ENCODE data around the gene RNF144A. TPM values are rescaled to one million over a fixed set of nuclear protein-coding genes. Genes with fewer than 3 reads are reported as not detected.
A peak's percentile ranks its signal among the peaks of the same experiment; 100 is the strongest.

RNF144A gene
- polyA plus RNA-seq, 4 donors, result 1.4 to 5.0 (median 2.7) TPM

DNA sequence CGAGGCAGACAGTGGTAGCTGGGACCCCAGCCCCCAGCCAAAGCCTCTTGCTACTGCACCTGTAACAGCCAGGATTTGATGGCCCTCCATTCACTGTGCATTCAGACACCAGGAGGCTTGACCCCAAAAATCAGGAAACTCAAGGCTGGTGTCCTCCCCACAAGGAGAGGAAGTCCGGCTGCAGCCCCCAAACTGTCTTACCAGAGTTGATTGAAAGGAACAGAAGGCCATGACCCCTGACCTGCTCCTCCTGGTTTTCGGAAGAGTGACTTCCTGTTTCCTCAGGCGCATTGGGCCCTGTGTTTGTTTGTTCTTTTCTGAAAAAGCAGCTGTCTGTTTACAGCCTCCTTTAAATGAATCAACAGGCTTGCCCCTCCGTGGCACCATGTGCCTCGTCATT, 111.6 kb downstream of the RNF144A start:
- FAIRE-seq, result no peak
- Histone ChIP-seq H3K4me3 (ENCODE audit: low read depth in 1 of 3, low read length in 3 of 3) (no peak overlapping the region), H3K4me1 (ENCODE audit: control insufficient read depth in 3 of 3, insufficient read depth in 2 of 3, low read depth in 1 of 3, low read length in 2 of 3) (peaks cover 0 to 28% (median 2%) of the 10 kb centered on the region in 3 donors), H3K27ac (ENCODE audit: low read depth in 1 of 3, low read length in 2 of 3) (no peak overlapping the region), H3K9me3 (ENCODE audit: control insufficient read depth in 2 of 2, insufficient read depth in 1 of 2, low read depth in 1 of 2, low read length in 1 of 2) (no peaks in the 10 kb centered on the region), H3K27me3 (ENCODE audit: control insufficient read depth in 3 of 3, insufficient read depth in 3 of 3, low read length in 3 of 3) (no peaks in the 10 kb centered on the region), H3K36me3 (ENCODE audit: control insufficient read depth in 3 of 3, insufficient read depth in 2 of 3, low read depth in 1 of 3, low read length in 3 of 3) (peaks cover 0 to 27% (median 0%) of the 10 kb centered on the region in 3 donors)
- DNase-seq, result no peak
- 74 to 84% (median 78%) methylated on average over 6 of the region's 6 CpGs for WGBS, 3 donors

DNA sequence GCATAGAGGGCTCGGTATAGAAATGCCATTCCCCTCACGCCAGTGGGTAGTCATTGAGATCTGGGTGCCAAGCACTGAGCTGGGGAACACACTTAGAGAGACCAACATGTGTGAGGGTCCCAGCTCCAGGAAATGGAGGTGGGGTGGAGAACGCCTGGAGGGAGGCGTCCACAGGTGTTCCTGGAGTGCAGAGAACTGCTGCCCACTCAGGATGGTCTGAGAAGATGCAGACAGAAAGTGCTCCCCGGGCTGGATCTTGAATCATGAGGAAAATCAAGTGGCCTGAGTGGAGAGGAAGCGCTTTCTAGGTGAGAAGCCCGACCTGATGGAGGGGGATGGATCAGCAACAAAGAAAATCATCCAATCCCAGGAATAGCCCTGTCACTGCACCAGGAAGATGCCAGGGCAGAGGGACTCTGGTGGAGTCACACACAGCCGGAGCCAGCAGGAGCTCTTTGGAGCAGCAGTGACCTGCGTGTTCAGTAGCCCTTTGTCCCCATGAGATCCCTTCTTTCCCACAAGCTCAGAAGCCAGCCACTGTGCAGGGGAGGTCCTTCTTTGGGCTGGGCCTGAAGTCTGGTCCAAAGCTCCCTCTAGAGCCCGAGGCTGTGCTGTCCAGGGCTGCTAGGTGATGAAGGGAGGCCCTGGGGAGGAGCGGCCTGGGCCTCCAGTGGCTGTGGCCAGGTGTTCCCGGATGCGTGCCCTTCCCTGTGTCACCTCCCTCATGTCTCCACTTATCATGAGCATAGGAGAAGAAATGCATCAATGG, 112.3 kb downstream of the RNF144A start:
- FAIRE-seq, result no peak
- Histone ChIP-seq H3K9me3 (ENCODE audit: control insufficient read depth in 2 of 2, insufficient read depth in 1 of 2, low read depth in 1 of 2, low read length in 1 of 2) (no peaks in the 10 kb centered on the region), H3K27me3 (ENCODE audit: control insufficient read depth in 3 of 3, insufficient read depth in 3 of 3, low read length in 3 of 3) (no peaks in the 10 kb centered on the region), H3K4me1 (ENCODE audit: control insufficient read depth in 3 of 3, insufficient read depth in 2 of 3, low read depth in 1 of 3, low read length in 2 of 3) (peaks cover 0 to 25% (median 0%) of the 10 kb centered on the region in 3 donors), H3K4me3 (ENCODE audit: low read depth in 1 of 3, low read length in 3 of 3) (no peak overlapping the region), H3K36me3 (ENCODE audit: control insufficient read depth in 3 of 3, insufficient read depth in 2 of 3, low read depth in 1 of 3, low read length in 3 of 3) (peaks cover 0 to 24% (median 0%) of the 10 kb centered on the region in 3 donors), H3K27ac (ENCODE audit: low read depth in 1 of 3, low read length in 2 of 3) (no peak overlapping the region)
- DNase-seq, result peak; percentile 27 to 64
- WGBS, 3 donors, result 71 to 83% (median 74%) methylated on average over 13 of the region's 13 CpGs

DNA sequence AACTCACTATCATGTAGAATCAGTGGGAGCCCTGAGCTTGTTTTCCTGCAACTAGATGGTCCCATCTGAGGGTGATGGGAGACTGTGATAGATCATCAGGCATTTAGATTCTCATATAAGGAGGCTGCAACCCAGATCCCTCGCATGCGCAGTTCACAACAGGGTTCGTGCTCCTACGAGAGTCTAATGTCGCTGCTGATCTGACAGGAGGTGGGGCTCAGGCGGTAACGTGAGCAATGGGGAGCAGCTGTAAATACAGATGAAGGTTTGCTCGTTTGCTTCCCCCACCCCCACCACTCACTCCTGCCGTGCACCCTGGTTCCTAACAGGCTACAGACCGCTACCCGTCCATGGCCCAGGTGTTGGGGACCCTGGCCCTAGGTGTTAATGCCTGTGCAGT, 113.6 kb downstream of the RNF144A start:
- H3K4me1 ChIP-seq (ENCODE audit: control insufficient read depth in 3 of 3, insufficient read depth in 2 of 3, low read depth in 1 of 3, low read length in 2 of 3), result peaks cover 0 to 25% (median 0%) of the 10 kb centered on the region in 3 donors
- no peak overlapping the region for H3K4me3 ChIP-seq (ENCODE audit: low read depth in 1 of 3, low read length in 3 of 3)
- WGBS, 3 donors, result 73 to 88% (median 84%) methylated on average over 11 of the region's 11 CpGs
- H3K27me3 ChIP-seq (ENCODE audit: control insufficient read depth in 3 of 3, insufficient read depth in 3 of 3, low read length in 3 of 3), result no peaks in the 10 kb centered on the region
- no peaks in the 10 kb centered on the region for H3K9me3 ChIP-seq (ENCODE audit: control insufficient read depth in 2 of 2, insufficient read depth in 1 of 2, low read depth in 1 of 2, low read length in 1 of 2)
- peak overlapping the region in 1 of 3 donors; percentile 68 for H3K27ac ChIP-seq (ENCODE audit: low read depth in 1 of 3, low read length in 2 of 3)
- DNase-seq (no peak), FAIRE-seq (no peak)
- H3K36me3 ChIP-seq (ENCODE audit: control insufficient read depth in 3 of 3, insufficient read depth in 2 of 3, low read depth in 1 of 3, low read length in 3 of 3), result peaks cover 0 to 23% (median under 1%) of the 10 kb centered on the region in 3 donors

DNA sequence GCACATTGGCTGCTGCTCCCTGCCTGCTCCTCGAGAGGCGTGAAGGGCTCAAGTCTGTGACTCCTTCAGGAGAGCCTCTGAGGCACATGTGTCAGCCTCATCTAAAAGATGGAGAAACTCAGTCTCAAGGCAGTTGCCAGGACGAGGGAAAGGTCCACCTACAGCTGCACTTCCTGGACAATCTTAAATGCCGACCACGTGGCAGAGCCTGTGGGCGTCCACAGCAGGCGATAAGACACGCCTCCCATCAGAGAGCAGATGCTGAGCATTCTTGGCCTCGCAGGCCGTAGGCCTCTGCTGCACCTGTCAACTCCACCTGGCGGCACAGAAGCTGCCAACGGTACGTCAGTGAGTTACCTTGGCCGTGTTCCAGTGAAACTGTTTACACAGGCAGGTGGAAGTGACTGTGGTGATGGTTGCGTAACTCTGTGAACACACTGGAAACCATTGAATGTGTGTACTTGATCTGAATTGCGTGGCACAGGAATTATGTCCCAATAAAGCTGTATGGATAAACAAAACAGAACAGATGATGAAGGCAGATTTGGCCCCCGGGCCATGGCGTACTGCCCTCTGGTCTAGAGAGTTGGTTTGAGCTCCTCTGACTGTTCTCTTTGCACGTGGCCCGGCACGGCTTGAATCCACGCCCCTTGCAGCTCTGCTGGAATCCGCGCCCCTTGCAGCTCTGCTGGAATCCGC, 114.5 kb downstream of the RNF144A start:
- H3K36me3 ChIP-seq (ENCODE audit: control insufficient read depth in 3 of 3, insufficient read depth in 2 of 3, low read depth in 1 of 3, low read length in 3 of 3), result peaks cover 0 to 23% (median 4%) of the 10 kb centered on the region in 3 donors
- H3K27ac ChIP-seq (ENCODE audit: low read depth in 1 of 3, low read length in 2 of 3), result peak overlapping the region in 2 of 3 donors; percentile 17 to 68
- DNase-seq (peak; percentile 98 to 99), FAIRE-seq (no peak)
- 14 to 59% (median 27%) methylated on average over 21 to 25 of the region's 25 CpGs for WGBS, 3 donors
- H3K9me3 ChIP-seq (ENCODE audit: control insufficient read depth in 2 of 2, insufficient read depth in 1 of 2, low read depth in 1 of 2, low read length in 1 of 2), result no peaks in the 10 kb centered on the region
- no peaks in the 10 kb centered on the region for H3K27me3 ChIP-seq (ENCODE audit: control insufficient read depth in 3 of 3, insufficient read depth in 3 of 3, low read length in 3 of 3)
- H3K4me3 ChIP-seq (ENCODE audit: low read depth in 1 of 3, low read length in 3 of 3), result no peak overlapping the region
- peaks cover 0 to 25% (median 0%) of the 10 kb centered on the region in 3 donors for H3K4me1 ChIP-seq (ENCODE audit: control insufficient read depth in 3 of 3, insufficient read depth in 2 of 3, low read depth in 1 of 3, low read length in 2 of 3)

DNA sequence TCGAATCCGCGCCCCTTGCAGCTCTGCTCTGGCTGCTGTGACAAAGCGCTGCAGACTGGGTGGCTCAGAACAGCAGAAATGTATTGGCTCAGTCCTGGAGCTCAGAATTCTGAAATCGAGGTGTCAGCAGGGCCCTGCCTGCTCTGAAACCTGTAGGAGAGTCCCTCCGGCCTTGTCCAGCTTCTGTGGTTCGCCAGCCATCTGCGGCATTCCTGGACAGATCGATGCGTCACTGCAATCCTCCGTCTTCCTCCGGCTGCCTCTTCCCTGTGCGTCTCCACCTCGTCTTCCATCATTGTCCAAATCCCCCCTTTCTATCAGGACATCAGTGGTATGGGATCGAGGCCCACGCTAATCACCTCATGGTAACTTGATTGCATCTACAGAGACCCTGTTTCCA, 115.2 kb downstream of the RNF144A start:
- Histone ChIP-seq H3K9me3 (ENCODE audit: control insufficient read depth in 2 of 2, insufficient read depth in 1 of 2, low read depth in 1 of 2, low read length in 1 of 2) (no peaks in the 10 kb centered on the region), H3K4me3 (ENCODE audit: low read depth in 1 of 3, low read length in 3 of 3) (no peak overlapping the region), H3K27ac (ENCODE audit: low read depth in 1 of 3, low read length in 2 of 3) (no peak overlapping the region), H3K27me3 (ENCODE audit: control insufficient read depth in 3 of 3, insufficient read depth in 3 of 3, low read length in 3 of 3) (no peaks in the 10 kb centered on the region), H3K4me1 (ENCODE audit: control insufficient read depth in 3 of 3, insufficient read depth in 2 of 3, low read depth in 1 of 3, low read length in 2 of 3) (peaks cover 0 to 23% (median 0%) of the 10 kb centered on the region in 3 donors), H3K36me3 (ENCODE audit: control insufficient read depth in 3 of 3, insufficient read depth in 2 of 3, low read depth in 1 of 3, low read length in 3 of 3) (peaks cover 0 to 23% (median 4%) of the 10 kb centered on the region in 3 donors)
- no peak for DNase-seq
- 95 to 97% (median 95%) methylated on average over 16 of the region's 16 CpGs for WGBS, 3 donors
- FAIRE-seq, result no peak

DNA sequence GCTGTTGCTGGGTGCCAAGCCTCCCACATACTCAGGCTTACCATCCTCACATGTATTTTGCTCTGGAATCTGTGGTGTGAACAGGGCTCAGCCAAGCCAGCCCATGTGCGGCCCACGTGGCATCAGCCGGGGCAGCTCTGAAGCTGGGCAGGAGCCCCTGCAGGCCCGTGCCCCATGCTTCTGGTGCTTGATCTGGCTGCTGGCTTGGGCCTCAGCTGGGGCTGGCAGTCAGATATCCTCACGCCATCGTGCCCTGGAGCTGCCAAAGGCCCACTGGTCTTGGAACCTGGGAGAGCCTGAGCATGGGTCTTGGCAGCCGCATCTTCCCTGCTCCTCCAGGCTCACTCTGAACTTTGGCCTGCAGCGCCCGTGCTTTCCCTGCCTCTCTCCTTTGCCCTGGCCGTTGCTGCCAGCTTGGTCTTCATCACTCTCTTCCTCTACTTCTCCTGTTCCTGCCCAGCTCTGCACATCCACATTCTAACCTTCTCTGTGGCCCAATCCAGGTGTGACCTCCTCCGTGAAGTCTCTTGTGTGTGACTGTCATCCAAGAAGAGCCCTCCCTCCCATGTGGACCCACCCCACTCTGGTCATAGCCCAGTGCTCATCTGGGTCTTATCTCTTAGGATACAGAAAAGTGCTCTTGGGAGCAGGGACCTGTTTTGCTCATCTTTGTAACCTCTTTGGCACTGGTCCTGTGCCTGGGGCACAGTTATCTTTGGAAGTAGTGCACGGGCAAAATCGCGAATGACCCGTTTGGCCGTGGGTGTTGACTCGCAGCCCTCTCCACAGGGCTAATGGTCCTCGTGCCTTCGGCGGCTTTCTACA, 116.1 kb downstream of the RNF144A start:
- FAIRE-seq, result no peak
- Histone ChIP-seq H3K27me3 (ENCODE audit: control insufficient read depth in 3 of 3, insufficient read depth in 3 of 3, low read length in 3 of 3) (no peaks in the 10 kb centered on the region), H3K4me3 (ENCODE audit: low read depth in 1 of 3, low read length in 3 of 3) (no peak overlapping the region), H3K9me3 (ENCODE audit: control insufficient read depth in 2 of 2, insufficient read depth in 1 of 2, low read depth in 1 of 2, low read length in 1 of 2) (no peaks in the 10 kb centered on the region), H3K36me3 (ENCODE audit: control insufficient read depth in 3 of 3, insufficient read depth in 2 of 3, low read depth in 1 of 3, low read length in 3 of 3) (peaks cover 0 to 23% (median 4%) of the 10 kb centered on the region in 3 donors), H3K4me1 (ENCODE audit: control insufficient read depth in 3 of 3, insufficient read depth in 2 of 3, low read depth in 1 of 3, low read length in 2 of 3) (peaks cover 0 to 22% (median 0%) of the 10 kb centered on the region in 3 donors), H3K27ac (ENCODE audit: low read depth in 1 of 3, low read length in 2 of 3) (no peak overlapping the region)
- DNase-seq, result peak in 1 of 2 donors; percentile 71
- 50 to 82% (median 71%) methylated on average over 20 of the region's 20 CpGs for WGBS, 3 donors

DNA sequence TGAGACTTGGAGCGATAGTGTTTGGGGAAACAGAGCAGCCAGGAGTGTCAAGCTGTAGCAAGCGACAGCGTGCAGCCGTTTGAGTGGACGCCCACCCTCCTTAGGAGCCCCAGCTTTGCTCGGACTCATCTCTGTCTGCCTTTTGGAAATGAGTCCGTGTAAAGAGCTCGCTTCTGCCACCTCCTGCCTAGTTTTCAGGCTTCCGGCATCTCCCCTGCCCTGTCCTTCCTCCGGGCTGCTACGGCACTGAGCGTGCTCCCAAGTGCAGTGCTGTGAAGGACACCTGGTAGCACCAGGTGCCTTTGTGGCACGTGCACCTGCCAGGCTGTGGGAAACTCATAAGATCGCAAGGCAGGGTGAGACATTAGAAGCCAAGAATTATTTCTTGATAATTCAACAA, 117.1 kb downstream of the RNF144A start:
- H3K27me3 ChIP-seq (ENCODE audit: control insufficient read depth in 3 of 3, insufficient read depth in 3 of 3, low read length in 3 of 3), result no peaks in the 10 kb centered on the region
- WGBS, 3 donors, result 43 to 54% (median 53%) methylated on average over 14 of the region's 14 CpGs
- DNase-seq, result no peak
- no peaks in the 10 kb centered on the region for H3K9me3 ChIP-seq (ENCODE audit: control insufficient read depth in 2 of 2, insufficient read depth in 1 of 2, low read depth in 1 of 2, low read length in 1 of 2)
- no peak for FAIRE-seq
- H3K27ac ChIP-seq (ENCODE audit: low read depth in 1 of 3, low read length in 2 of 3), result no peak overlapping the region
- no peak overlapping the region for H3K4me3 ChIP-seq (ENCODE audit: low read depth in 1 of 3, low read length in 3 of 3)
- H3K4me1 ChIP-seq (ENCODE audit: control insufficient read depth in 3 of 3, insufficient read depth in 2 of 3, low read depth in 1 of 3, low read length in 2 of 3), result peaks cover 0 to 14% (median 0%) of the 10 kb centered on the region in 3 donors
- peaks cover 0 to 19% (median 4%) of the 10 kb centered on the region in 3 donors for H3K36me3 ChIP-seq (ENCODE audit: control insufficient read depth in 3 of 3, insufficient read depth in 2 of 3, low read depth in 1 of 3, low read length in 3 of 3)

DNA sequence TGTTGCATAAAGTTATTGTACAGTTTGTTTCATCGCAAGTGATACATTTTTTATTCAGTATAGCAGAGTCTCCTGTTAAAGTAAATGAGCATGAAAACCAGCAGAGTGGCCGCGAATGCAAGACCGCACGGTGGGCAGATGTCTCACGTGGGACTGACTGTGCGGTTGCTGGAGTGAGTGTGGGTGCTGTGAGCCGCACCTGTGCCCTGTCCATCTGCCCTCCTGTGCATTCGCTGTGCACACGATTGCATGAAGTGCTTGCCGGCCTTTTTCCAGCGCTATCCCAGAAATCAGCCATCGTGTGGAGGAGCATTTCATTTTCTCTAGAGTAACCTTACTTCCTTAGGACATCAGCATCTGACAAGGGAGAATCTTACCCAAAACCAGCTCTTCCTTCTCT, 118.7 kb downstream of the RNF144A start:
- DNase-seq, result no peak
- H3K36me3 ChIP-seq (ENCODE audit: control insufficient read depth in 3 of 3, insufficient read depth in 2 of 3, low read depth in 1 of 3, low read length in 3 of 3), result peaks cover 0 to 19% (median 8%) of the 10 kb centered on the region in 3 donors
- H3K4me3 ChIP-seq (ENCODE audit: low read depth in 1 of 3, low read length in 3 of 3), result no peak overlapping the region
- WGBS, 3 donors, result 94 to 96% (median 95%) methylated on average over 13 of the region's 13 CpGs
- no peak for FAIRE-seq
- H3K27ac ChIP-seq (ENCODE audit: low read depth in 1 of 3, low read length in 2 of 3), result no peak overlapping the region
- H3K27me3 ChIP-seq (ENCODE audit: control insufficient read depth in 3 of 3, insufficient read depth in 3 of 3, low read length in 3 of 3), result no peaks in the 10 kb centered on the region
- H3K4me1 ChIP-seq (ENCODE audit: control insufficient read depth in 3 of 3, insufficient read depth in 2 of 3, low read depth in 1 of 3, low read length in 2 of 3), result peaks cover 0 to 8% (median 0%) of the 10 kb centered on the region in 3 donors
- H3K9me3 ChIP-seq (ENCODE audit: control insufficient read depth in 2 of 2, insufficient read depth in 1 of 2, low read depth in 1 of 2, low read length in 1 of 2), result no peaks in the 10 kb centered on the region

All from small intestine (tissue), 7 donors.